CD4-positive, alpha-beta T cell treated with Interleukin-6 at 100 ng/mL for 8 hours (primary cell): Measurements from ENCODE around the gene MANSC1.
"Not testable (repeated sequence)": the region's sequence is repeated elsewhere in the genome, so short reads cannot be mapped to it uniquely, and the experiment has no call there.

ENCODE experiments used
- DNase-seq: peaks from one replicate; pipeline ENCODE4 v3.0.0-alpha.2; 2020; ENCODE audit warnings: mixed read lengths, low spot score

Gene MANSC1

DNA sequence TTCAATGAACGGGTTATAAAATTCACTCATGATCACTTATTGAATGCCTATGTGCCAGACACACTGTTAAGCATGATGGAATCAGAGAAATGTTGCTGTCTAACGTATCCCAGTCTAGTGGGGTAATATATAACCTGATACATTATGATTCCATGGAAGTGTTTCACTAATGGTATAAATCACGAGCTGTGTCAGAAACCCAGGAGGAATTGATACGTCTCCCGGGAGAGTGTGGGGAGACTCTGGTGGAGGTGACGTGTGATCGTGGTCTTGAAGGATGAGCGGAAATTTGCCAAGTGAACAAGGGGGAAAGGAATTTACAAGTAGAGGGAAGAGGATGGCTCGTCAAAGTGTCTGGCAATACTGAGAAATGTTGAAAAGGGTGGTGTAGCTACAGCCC lies 26.5 kb downstream of the MANSC1 start:
- no peak for DNase-seq

DNA sequence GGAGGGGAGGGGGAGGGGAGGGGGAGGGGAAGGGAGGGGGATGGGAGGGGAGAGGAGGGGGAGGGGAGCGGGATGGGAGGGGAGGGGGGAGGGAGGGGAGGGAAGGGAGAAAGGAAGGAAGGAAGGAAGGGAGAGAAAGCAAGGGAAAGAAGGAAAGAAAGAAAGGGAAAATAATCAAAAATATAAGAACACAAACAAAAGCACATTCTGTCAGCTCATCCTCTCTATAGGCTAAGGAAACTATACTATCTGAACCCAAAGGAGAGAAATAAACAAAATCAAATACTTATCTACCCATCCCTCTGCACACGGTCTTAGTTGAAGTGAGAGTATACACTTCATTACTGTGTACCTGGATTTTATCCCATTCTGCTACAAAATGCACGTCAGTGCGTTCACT lies 26.9 kb downstream of the MANSC1 start:
- no peak for DNase-seq

DNA sequence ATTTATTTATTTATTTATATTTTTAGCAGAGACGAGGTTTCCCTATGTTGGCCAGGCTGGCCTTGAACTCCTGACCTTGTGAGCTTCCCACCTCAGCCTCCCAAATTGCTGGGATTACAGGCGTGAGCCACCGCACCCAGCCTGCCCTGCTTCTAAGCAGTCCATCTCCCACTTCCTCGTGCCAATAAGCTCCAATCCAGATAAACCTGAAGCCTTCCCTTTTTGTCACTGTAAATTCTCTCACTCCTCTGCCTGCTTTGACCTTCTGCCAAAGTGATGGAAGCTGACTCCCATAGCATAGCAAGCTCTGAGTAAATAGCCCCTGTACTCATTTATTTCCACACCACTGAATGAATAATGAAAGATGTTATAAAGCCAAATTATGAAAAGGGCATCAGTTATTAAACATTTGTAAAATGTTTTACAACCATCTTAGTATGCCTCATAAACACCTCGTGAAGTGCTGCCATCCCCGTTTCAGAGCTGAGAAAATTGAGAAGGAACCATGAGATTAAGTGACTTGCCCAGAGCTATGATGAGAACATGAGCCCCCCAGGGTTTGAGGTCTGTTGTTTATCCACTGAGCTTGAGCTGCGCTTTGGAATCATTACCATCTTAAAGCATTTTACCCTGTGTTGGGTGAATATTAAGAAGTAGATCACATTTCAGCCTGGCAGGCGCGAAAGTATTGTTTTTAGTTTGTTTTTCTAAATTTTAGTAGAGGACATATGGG lies 30.4 kb downstream of the MANSC1 start:
- no peak for DNase-seq

DNA sequence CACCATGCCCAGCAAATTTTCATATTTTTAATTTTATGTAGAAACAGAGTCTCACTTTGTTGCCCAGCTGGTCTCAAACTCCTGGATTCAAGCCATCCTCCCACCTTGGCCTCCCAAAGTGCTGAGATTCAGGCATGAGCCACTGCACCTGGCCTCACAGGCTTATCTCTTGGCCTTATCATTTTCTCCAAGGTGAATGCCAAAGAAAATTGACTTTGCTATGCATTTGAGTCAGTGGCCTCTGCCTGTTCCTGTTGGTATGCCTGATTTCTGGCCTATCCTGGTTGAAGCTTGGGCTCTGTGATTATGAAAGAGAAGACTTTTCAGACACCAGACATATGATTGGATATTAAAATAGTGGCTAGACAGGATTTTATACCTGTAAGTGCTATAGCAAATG lies 34.2 kb downstream of the MANSC1 start:
- no peak for DNase-seq

DNA sequence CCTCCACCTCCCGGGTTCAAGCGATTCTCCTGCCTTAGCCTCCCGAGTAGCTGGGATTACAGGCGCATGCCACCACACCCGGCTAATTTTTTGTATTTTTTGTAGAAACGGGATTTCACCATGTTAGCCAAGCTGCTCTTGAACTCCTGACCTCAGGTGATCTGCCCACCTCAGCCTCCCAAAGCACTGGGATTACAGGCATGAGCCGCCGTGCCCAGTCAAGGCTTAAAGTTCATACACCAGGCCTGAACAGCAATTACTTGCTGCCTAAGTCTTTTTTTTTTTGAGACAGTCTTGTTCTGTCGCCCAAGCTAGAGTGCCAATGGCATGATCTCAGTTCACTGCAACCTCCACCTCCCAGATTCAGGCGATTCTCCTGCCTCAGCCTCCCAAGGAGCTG lies 39.3 kb downstream of the MANSC1 start:
- DNase-seq = not testable (repeated sequence)

DNA sequence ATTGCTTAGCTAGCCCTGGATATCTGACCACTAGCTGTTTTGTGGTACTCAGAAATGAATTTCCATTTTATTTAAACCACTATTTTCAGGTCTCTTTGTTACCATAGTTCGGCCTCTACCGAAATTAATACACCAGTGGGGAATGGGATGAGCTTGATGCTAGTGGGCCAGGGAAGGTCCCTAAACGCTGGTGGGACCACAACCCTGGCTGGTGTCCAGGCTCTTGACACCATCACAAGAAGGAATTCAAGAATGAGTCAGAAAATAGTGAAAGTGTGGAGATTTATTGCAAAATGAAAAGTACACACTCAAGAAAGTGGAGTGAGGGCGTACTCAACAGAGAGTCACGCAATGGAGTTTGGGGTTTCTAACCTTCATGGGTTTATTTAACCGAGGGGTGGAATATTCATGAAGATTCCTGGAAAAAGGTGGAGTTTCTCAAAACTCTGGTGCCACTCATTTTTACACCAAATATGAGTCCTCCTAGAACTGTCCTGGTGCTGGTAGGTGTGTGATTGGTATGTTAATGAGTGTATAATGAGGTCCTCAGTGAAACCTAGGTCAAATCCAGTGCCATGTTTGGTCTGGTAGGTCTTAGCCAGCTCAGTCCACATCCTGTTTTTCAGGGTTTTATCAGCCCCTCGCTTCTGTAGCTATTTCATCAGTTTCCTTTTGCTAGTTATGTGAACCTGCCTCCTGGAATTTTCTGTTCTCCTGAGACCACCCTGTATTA lies 44.3 kb downstream of the MANSC1 start:
- no peak for DNase-seq

DNA sequence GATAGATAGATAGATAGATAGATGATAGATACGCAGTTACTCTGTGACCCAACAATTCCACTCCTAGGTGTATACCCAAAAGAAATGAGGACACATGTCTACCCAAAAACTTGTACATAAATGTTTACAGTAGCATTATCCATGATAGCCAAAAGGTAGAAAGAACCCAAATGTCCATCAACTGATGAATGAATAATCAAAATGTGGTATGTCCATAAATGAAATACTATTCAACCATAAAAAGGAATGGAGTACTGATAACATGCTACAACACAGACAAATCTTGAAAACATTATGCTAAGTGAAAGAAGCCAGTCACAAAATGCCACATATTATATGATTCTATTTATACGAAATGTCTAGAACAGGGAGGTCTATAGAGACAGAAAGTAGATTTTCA lies 47.1 kb downstream of the MANSC1 start:
- no peak for DNase-seq

DNA sequence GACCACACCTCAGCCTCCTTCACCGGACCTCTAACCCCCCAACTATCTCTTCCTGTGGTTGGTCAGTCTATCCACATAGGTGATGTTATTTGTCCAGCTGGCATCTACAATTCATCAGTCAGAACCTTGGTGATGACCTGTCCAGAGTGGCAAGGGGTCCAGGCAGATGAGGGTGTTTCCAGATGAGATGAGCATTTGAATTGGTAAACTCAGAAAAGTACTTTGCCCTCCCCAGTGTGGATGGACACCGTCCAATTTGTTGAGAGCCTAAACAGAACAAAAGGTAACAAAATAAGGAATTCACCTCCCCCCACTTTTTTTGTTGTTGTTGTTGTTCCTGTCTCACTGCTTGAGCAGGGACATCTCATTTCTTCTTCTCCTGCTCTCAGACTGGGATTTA lies 48.9 kb downstream of the MANSC1 start:
- DNase-seq = no peak

DNA sequence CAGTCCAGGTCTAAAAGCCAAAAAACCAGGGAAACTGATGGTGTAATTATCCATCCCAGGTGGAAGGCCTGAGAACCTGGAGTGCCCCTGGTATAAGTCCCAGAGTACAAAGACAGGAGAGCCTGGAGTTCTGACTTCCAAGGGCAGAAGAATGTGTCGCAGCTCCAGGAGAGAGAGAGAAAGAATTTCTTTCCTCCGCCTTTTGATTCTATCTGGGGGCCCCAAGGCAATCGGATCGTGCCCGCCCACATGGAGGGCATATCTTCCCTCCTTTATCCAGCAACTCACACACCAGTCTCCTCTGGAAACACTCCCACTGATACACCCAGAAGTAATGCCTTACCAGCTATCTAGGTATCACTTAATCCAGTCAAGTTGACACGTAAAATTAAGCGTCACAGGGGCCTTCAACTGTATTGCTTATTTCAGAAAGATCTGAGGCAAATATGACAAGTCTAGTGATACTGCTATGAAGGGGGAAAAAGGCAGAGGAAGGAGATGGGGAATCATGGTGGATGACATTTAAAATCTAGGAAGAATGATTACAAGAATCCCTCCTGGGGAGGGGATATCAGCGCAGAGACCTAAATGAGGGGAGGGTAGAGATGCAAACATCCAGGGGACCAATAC lies 52.7 kb downstream of the MANSC1 start:
- no peak for DNase-seq

DNA sequence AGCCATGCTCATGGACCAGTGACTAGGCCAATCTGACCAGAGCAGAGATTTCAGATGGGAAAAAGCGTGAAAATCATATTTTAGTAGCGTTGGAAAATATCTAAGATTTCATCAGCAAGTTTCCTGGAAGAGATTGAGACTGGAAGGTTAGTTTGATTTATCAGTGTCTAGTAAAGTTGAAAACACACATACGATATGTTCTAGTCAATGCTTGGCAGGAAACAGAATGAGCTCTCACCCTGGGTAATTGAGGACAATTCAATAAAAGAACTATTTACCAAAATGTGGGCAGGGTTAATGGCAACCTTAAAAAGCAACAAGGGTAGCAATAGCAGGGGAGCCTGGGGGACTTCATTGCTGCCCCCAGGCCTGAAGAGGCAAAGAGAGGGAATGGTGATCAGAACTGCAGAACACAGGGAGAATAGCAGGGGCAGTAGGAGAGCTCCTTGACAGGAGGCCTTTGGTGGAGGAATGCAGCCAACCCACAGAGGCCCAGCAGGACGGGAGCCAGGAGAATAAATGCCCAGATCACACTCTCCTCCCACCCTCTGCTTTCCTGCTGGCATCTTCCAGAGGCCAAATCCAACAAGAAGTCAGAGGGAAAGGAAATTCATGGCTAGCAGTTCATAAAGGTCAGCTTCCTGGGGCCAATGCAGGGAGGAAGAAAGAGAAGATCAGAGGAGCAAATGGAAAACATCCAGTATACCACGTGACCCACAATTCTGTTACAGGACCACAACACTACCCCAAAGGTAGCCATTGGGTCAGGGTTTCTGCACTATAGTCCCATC lies 55.6 kb downstream of the MANSC1 start:
- no peak for DNase-seq

DNA sequence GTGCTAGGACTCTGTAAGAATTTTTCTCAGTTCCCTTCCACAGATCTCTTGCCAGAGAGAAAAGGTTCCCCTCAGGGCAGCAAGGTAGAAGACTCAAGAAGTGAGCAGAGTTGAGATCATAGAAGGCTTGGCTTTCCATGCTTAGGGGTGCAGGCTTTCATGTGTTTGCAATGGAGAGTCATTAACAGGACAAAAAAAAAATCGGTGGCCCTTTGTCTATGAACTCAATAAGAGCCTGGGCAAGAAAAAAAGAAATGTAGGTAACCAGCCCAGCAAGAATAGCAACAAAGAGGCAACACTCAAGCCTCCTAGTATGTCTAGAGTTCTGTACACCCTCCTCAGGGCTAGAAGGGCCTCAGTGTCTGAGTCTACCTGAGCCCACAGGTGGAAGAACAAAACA lies 59.8 kb downstream of the MANSC1 start:
- DNase-seq = no peak

DNA sequence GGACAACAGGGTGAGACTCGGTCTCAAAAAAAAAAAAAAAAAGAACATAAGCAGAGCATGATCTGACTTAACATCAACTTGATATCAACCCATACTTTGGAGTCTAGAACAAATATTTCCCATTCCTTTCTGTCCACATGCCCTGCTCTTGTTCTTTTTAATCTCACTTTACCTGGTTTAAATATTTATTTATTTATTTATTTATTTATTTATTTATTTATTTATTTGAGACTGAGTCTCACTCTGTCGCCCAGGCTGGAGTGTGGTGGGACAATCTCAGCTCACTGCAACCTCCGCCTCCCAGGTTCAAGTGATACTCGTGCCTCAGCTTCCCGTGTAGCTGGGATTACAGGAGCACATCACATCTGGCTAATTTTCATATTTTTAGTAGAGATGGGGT lies 63.6 kb downstream of the MANSC1 start:
- DNase-seq = no peak

DNA sequence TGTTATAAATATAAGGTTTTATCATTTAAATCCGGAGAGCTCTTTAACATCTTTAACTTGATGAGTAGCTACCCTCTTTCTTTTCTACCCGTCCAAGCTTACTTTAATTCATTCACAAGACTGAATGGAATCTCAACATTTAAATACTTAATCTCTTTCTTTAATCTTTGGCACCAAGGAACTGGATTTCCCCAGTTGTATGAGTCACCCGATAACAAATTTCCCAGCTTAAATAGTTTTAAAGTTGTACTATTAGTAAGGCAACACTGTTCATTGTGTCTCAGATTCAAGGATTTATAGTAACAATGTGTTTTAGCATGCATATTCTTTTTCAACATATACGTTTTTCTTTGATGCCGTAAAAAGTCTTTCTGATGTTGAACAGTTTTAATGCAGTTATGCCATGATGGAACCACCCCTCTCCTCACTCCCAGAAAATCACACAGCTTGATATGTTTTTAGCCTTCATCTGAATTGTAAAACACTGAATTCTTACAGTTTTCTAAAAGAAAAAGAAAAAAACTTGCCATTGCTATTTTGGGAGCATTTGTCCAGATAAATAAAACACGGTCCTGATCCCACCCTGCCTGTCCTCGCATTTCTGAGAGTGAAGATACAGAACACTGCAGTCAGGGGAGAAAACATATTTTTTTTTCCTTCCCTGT lies 67.1 kb downstream of the MANSC1 start:
- no peak for DNase-seq

DNA sequence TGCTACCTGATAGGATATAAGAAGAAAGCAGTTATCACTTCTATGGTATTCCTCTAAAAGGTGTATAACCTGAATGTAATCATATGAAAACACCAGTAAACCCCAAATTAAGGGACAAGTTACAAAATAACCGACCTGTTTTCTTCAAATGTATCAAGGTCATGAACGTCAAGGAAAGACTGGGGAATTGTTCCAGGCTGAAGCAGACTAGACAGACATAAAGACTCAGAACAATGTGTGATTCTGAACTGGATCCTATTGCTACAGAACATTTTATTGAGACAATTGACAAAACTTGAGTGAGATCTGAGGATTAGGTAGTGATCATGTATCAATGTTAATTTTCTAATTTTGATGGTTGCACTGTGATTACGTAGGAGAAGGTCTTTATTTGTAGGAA lies 67.8 kb downstream of the MANSC1 start:
- no peak for DNase-seq

DNA sequence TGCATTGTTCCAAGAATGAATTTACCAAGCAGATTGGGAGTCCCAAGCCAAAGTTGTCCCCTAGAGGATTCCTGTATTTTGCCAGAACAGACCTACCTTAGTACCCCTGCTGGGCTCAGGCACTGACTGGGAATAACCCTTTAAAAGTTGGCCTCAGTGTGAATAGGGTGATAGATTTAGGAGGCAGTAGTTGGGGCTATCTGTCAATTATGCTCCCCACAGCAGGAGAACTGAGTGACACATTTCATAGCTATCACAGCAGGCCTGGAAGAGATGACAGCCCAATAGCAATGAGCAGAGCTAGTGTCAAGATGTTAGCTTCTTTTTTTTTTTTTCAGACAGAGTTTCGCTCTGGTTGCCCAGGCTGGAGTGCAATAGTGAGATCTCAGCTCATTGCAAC lies 68.9 kb downstream of the MANSC1 start:
- DNase-seq = no peak

DNA sequence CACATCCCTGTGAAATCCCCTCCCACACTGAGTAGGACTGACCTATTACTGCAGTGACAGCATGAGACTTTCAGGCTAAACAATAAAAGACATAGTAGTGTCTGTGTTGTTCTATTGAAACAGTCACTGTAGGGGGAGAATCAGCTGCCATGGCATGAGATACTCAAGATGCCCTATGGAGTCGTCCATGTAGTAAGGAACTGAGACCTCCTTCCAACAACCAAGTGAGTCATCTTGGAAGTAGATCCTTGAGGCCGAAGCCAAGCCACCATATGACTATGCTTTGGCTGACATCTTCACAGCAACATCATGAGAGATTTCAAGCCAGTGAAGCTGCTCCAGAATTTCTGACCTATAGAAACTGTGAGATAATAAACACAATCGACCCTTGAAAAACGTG lies 71.1 kb downstream of the MANSC1 start:
- DNase-seq = no peak
